GM12878 (cell line): ENCODE data around the gene DOCK2. TPM values are rescaled to one million over a fixed set of nuclear protein-coding genes. Genes with fewer than 3 reads are reported as not detected.

ENCODE experiments used
- ATAC-seq: fragments of 200-7000 bp; cut with Tn5 transposase; 3 replicates; pipeline ENCODE4 v1.9.1; 2020; ENCODE audit warnings: mild to moderate bottlenecking, moderate library complexity
- BruUV-seq: library from RNA; stranded (reverse); fragments of 400-500 nt; replicated peaks from 2 replicates; lab custom pipeline; 2021; lab: Mats Ljungman, UMichigan
- CTCF ChIA-PET: fragments of 300-600 bp; sonication (Branson Sonifier 250); formaldehyde crosslinking; extraction: SDS; loops from one replicate; lab custom pipeline; 2021; ENCODE audit warnings: inconsistent platforms; lab: Yijun Ruan, JAX
- POLR2A ChIA-PET: fragments of 350-600 bp; formaldehyde crosslinking; extraction: SDS; loops from one replicate; lab custom pipeline; 2021; ENCODE audit warnings: inconsistent platforms; lab: Charles Lee
- RAD21 ChIA-PET: fragments of 300-600 bp; sonication (Branson Sonifier 250); formaldehyde crosslinking; loops from one replicate; lab custom pipeline; 2023; ENCODE audit warnings: antibody characterized with exemption; ENCODE audit not compliant: unreplicated experiment; lab: Charles Lee
- SMC1A ChIA-PET: fragments of 300-600 bp; sonication (Branson Sonifier 250); formaldehyde crosslinking; loops from one replicate; lab custom pipeline; 2023; ENCODE audit not compliant: unreplicated experiment, uncharacterized antibody; lab: Charles Lee
- DNase-seq: peaks from one replicate; pipeline ENCODE4 v3.0.0-alpha.2; 2011; ENCODE audit warnings: low read depth, low spot score
- FAIRE-seq: peaks from 3 replicates; lab custom pipeline; 2011; peaks lifted over from hg19 to GRCh38; lab: Jason Lieb, UNC
- H2AFZ ChIP-seq: 2 replicates; pipeline ENCODE4 v1.6.0; 2011; ENCODE audit warnings: low read depth, low read length, control low read depth; ENCODE audit not compliant: control insufficient read depth
- H3K27ac ChIP-seq: 2 replicates; pipeline ENCODE4 v1.5.1; 2011; ENCODE audit warnings: control low read depth; ENCODE audit not compliant: control insufficient read depth, insufficient read depth
- H3K27me3 ChIP-seq, 2 experiments: replicated peaks in 1 of 2; 2 replicates each; pipeline versions ENCODE4 v1.6.0 to v1.6.1; 2011; ENCODE audit warnings: low read length in 1 of 2; ENCODE audit not compliant: control insufficient read depth in 2 of 2, insufficient read depth in 2 of 2
- H3K36me3 ChIP-seq, 2 experiments: 2 replicates each; pipeline ENCODE4 v1.5.1; 2011; ENCODE audit warnings: low read length in 1 of 2; ENCODE audit not compliant: control insufficient read depth in 2 of 2, insufficient read depth in 2 of 2
- H3K4me1 ChIP-seq: 2 replicates; pipeline ENCODE4 v1.6.1; 2011; ENCODE audit warnings: mild to moderate bottlenecking, low read length, moderate library complexity, mixed read lengths; ENCODE audit not compliant: control insufficient read depth, insufficient read depth
- H3K4me2 ChIP-seq: 2 replicates; pipeline ENCODE4 v1.6.0; 2011; ENCODE audit warnings: control low read depth; ENCODE audit not compliant: control insufficient read depth, insufficient read depth
- H3K4me3 ChIP-seq: fragments of 200-600 bp; sonication (generic); 2 replicates; pipeline ENCODE4 v1.5.1; 2016
- H3K79me2 ChIP-seq: 2 replicates; pipeline ENCODE4 v1.6.0; 2011; ENCODE audit warnings: low read length; ENCODE audit not compliant: control insufficient read depth, insufficient read depth
- H3K9ac ChIP-seq: 2 replicates; pipeline ENCODE4 v1.8.0; 2011; ENCODE audit warnings: low read length, control low read depth, mixed read lengths; ENCODE audit not compliant: control insufficient read depth, insufficient read depth
- H3K9me3 ChIP-seq: replicated peaks from 3 replicates; pipeline ENCODE4 v1.5.1; 2011; ENCODE audit warnings: mild to moderate bottlenecking, low read length; ENCODE audit not compliant: control insufficient read depth, insufficient read depth
- H4K20me1 ChIP-seq: 2 replicates; pipeline ENCODE4 v1.6.0; 2011; ENCODE audit not compliant: control insufficient read depth, insufficient read depth
- BMI1 ChIP-seq: fragments of 450-650 bp; IDR thresholded peaks from 2 replicates; pipeline ENCODE4 v1.6.1; 2016; ENCODE audit warnings: mild to moderate bottlenecking, moderate library complexity, borderline replicate concordance
- E2F4 ChIP-seq: IDR thresholded peaks from 2 replicates; pipeline ENCODE4 v1.6.1; 2012; ENCODE audit warnings: low read depth, low read length, improper control_type of control experiment
- HDAC2 ChIP-seq: fragments of 200-600 bp; sonication (generic); IDR thresholded peaks from 2 replicates; pipeline ENCODE4 v1.6.1; 2017
- MTA3 ChIP-seq: IDR thresholded peaks from 2 replicates; pipeline ENCODE4 v1.6.1; 2012; ENCODE audit warnings: low read length, inconsistent platforms, borderline replicate concordance
- ZZZ3 ChIP-seq: IDR thresholded peaks from 2 replicates; pipeline ENCODE4 v1.6.1; 2011; ENCODE audit warnings: low read depth; ENCODE audit not compliant: control insufficient read depth, insufficient read length
- WGBS: methylation state at CpG from one replicate; pipeline ENCODE4 v1.1.6; 2016; ENCODE audit warnings: low lambda C conversion rate; ENCODE audit not compliant: insufficient replicate concordance, insufficient coverage; ENCODE audit errors: missing lambda C conversion rate; 5-methylcytosine and 5-hydroxymethylcytosine counted together
- in situ Hi-C: fragments of 300-500 bp; cut with MboI; formaldehyde crosslinking; loops from 9 replicates; pipeline ENCODE4 v1.14.3; 2018; ENCODE audit warnings: mixed read lengths
- intact Hi-C: fragments of 100-400 bp; cut with micrococcal nuclease; formaldehyde crosslinking; loops from one replicate; pipeline ENCODE4 v1.14.2; 2022; ENCODE audit not compliant: unreplicated experiment
- polyA plus RNA-seq, 11 experiments: library from polyadenylated mRNA; depleted of rRNA in 4 of 11; unstranded in 6 of 11; stranded (reverse) in 5 of 11; fragments of >200 nt; fragmentation: Nextera tagmentation in 4 of 11; fragmentation: Illumina TruSeq in 1 of 11; extraction: Ambion mirVana in 4 of 11; extraction: Trizol in 1 of 11; gene quantifications; 1 replicate in 1 of 11; 2 replicates in 10 of 11; pipeline versions ENCODE4 v1.2.1 to v1.2.3, GENCODE V29; 2011 to 2016; ENCODE audit warnings: inconsistent platforms in 2 of 11, missing spikeins in 2 of 11, low read depth in 1 of 11
- total RNA-seq, 4 experiments: library from RNA; depleted of rRNA in 3 of 4; stranded (reverse); fragments of >200 nt in 3 of 4; fragmentation: Illumina TruSeq in 1 of 4; extraction: Trizol in 1 of 4; gene quantifications; 2 replicates each; pipeline versions ENCODE4 v1.2.1 to v1.2.3, GENCODE V29; 2013 to 2021

Gene DOCK2
- total and polyA plus RNA-seq, 10 of the 15 experiments (the other 5 are each of a cell fraction or from before 2014, with no cell fraction given): 34.2 to 192 (median 118) TPM

- no peak for ATAC-seq
- Histone ChIP-seq H3K9ac (no peak overlapping the region), H3K4me1 (no peaks in the 10 kb centered on the region), H3K4me3 (no peak overlapping the region), H3K79me2 (no peaks in the 10 kb centered on the region), H3K27me3 (peaks cover 0 to 1% of the 10 kb centered on the region in 2 experiments; a peak in 3 of 4 replicates), H3K4me2 (no peak overlapping the region), H3K27ac (no peak overlapping the region), H4K20me1 (no peaks in the 10 kb centered on the region), H3K36me3 (no peaks in the 10 kb centered on the region), H2AFZ (no peak overlapping the region), H3K9me3 (no peaks in the 10 kb centered on the region)
- TF ChIP-seq MTA3: no peak
- no peak for TF ChIP-seq ZZZ3
- TF ChIP-seq HDAC2: no peak
- TF ChIP-seq BMI1: no peak
- no peak for TF ChIP-seq E2F4
- 29% methylated on average over 10 of the region's 12 CpGs for WGBS
- ChIA-PET CTCF (interaction anchor here (0.6 kb wide), 1 partner anchor 327 kb away, joined by 3 read pairs; no protein-coding TSS in a partner anchor), POLR2A (no interaction called here), SMC1A (no interaction called here), RAD21 (no interaction called here)
- in situ Hi-C loops (no loop called here), intact Hi-C loops (loop anchor here (10.0 kb wide), 1 partner anchor 226 kb away; no protein-coding TSS in a partner anchor)
- BruUV-seq: no TSS peak
- no peak for FAIRE-seq
- DNase-seq: no peak
Measured at GRCh38 chr5:170108266-170108785, 471.3 kb downstream of the DOCK2 start.
